KMS-11 (cell line): Measurements from ENCODE around the gene TMED6.
A peak's percentile ranks its signal among the peaks of the same experiment; 100 is the strongest.

Experiments used
- H2AFZ ChIP-seq: fragments of 200-600 bp; sonication (generic); 2 replicates; pipeline ENCODE4 v1.6.1; 2016; ENCODE audit warnings: antibody characterized with exemption, mixed run types, low read depth
- H3K27ac ChIP-seq: fragments of 200-600 bp; sonication (generic); 2 replicates; pipeline ENCODE4 v1.6.1; 2016; ENCODE audit warnings: mild to moderate bottlenecking, mixed run types
- H3K27me3 ChIP-seq: fragments of 200-600 bp; sonication (generic); 2 replicates; pipeline ENCODE4 v1.6.1; 2017; ENCODE audit warnings: mild to moderate bottlenecking, low read depth, mixed run types, moderate library complexity; ENCODE audit not compliant: insufficient read depth
- H3K36me3 ChIP-seq: fragments of 200-600 bp; sonication (generic); 2 replicates; pipeline ENCODE4 v1.6.1; 2017; ENCODE audit warnings: mild to moderate bottlenecking, mixed run types; ENCODE audit not compliant: insufficient read depth
- H3K4me1 ChIP-seq: fragments of 200-600 bp; sonication (generic); 2 replicates; pipeline ENCODE4 v1.6.1; 2016; ENCODE audit warnings: mild to moderate bottlenecking, low read depth, mixed run types; ENCODE audit not compliant: poor library complexity, severe bottlenecking
- H3K4me2 ChIP-seq: fragments of 200-600 bp; sonication (generic); 2 replicates; pipeline ENCODE4 v1.7.0; 2016; ENCODE audit warnings: mild to moderate bottlenecking, mixed run types
- H3K4me3 ChIP-seq: fragments of 200-600 bp; sonication (generic); IDR thresholded peaks from 2 replicates; pipeline ENCODE4 v1.6.1; 2017; ENCODE audit warnings: low read depth, low read length, mixed read lengths; ENCODE audit not compliant: insufficient read depth
- H3K79me2 ChIP-seq: fragments of 200-600 bp; sonication (generic); 2 replicates; pipeline ENCODE4 v1.6.1; 2016; ENCODE audit warnings: low read depth, mixed run types; ENCODE audit not compliant: insufficient read depth
- H3K9ac ChIP-seq: fragments of 200-600 bp; sonication (generic); 2 replicates; pipeline ENCODE4 v1.6.1; 2016; ENCODE audit warnings: mild to moderate bottlenecking, mixed run types
- H4K20me1 ChIP-seq: fragments of 200-600 bp; sonication (generic); 2 replicates; pipeline ENCODE4 v1.6.1; 2016; ENCODE audit warnings: mild to moderate bottlenecking, mixed run types; ENCODE audit not compliant: insufficient read depth
- CTCF ChIP-seq: fragments of 200-600 bp; sonication (generic); conservative IDR thresholded peaks from 2 replicates; pipeline ENCODE4 v1.6.1; 2017; ENCODE audit warnings: low read depth, mild to moderate bottlenecking, antibody characterized with exemption, low read length, moderate library complexity, mixed read lengths

Gene TMED6

DNA sequence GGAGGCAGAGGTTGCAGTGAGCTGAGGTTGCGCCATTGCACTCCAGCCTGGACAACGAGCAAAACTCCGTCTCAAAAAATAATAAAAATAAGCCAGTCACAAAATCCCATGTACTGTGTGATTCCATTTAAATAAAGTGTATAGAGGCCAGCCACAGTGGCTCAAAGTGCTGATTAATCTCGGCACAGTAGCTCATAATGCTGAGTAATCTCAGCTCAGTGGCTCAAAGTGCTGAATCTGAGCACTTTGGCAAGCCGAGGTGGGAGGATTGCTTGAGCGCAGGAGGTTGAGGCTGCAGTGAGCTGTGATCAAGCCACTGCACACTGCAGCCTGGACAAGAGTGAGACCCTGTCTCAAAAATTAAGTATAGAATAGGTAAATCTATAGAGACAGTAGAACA lies 4.9 kb downstream of the TMED6 start:
- Histone ChIP-seq H3K9ac (no peak overlapping the region), H3K4me2 (no peak overlapping the region), H2AFZ (no peak overlapping the region), H3K36me3 (peaks cover 5% of the 10 kb centered on the region; the same call in 1 of the 2 replicates), H3K79me2 (peaks cover 7% of the 10 kb centered on the region), H3K27me3 (no peaks in the 10 kb centered on the region), H3K4me3 (no peak overlapping the region), H4K20me1 (no peaks in the 10 kb centered on the region), H3K4me1 (peaks cover 4% of the 10 kb centered on the region), H3K27ac (no peak overlapping the region)
- TF ChIP-seq CTCF, result no peak

GRCh38 chr16:69345923-69346322 lies 5.7 kb downstream of the TMED6 start:
- Histone ChIP-seq H3K4me1 (peaks cover 11% of the 10 kb centered on the region), H2AFZ (no peak overlapping the region), H3K4me2 (no peak overlapping the region), H3K9ac (no peak overlapping the region), H3K79me2 (peaks cover 15% of the 10 kb centered on the region), H3K4me3 (no peak overlapping the region), H3K27ac (no peak overlapping the region), H3K36me3 (peaks cover 9% of the 10 kb centered on the region; the same call in 1 of the 2 replicates), H3K27me3 (no peaks in the 10 kb centered on the region), H4K20me1 (no peaks in the 10 kb centered on the region)
- TF ChIP-seq CTCF, result no peak

- peaks cover 16% of the 10 kb centered on the region for H3K4me1 ChIP-seq
- H3K4me2 ChIP-seq, result no peak overlapping the region
- H3K36me3 ChIP-seq, result peaks cover 9% of the 10 kb centered on the region; the same call in 1 of the 2 replicates
- no peak overlapping the region for H3K27ac ChIP-seq
- H2AFZ ChIP-seq, result no peak overlapping the region
- peaks cover 28% of the 10 kb centered on the region for H3K79me2 ChIP-seq
- H4K20me1 ChIP-seq, result no peaks in the 10 kb centered on the region
- no peak overlapping the region for H3K9ac ChIP-seq
- TF ChIP-seq CTCF, result no peak
- H3K4me3 ChIP-seq, result no peak overlapping the region
- no peaks in the 10 kb centered on the region for H3K27me3 ChIP-seq
These were observed 7.4 kb downstream of the TMED6 start for GRCh38 chr16:69344171-69344570.

DNA sequence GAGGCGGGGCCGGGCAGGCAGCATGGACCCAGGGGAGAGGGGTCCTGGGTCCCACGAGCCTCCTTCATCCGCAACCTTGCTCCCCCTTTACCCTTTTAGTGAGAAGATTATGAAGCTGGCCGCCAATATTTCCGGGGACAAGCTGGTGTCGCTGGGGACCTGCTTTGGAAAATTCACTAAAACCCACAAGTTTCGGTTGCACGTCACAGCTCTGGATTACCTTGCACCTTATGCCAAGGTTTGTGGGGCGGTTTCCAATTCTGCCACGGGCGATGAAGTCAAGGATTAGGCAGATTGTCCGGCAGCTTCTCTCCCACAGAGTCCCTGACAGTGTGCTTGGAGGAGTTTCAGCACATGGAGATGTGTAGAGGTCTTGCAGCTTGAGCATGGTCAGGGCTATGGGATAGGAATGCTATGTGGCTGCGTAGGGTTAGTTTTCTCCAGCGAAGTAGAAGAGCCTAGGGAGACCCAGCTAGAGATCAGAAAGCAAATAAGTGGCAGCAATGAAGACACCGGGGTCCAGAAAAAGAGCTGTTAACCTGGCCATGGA lies 11.4 kb downstream of the TMED6 start:
- no peak for TF ChIP-seq CTCF
- H3K9ac ChIP-seq, result peak overlapping the region; percentile 87
- peak overlapping the region; percentile 69 for H2AFZ ChIP-seq
- peaks cover 9% of the 10 kb centered on the region; the same call in 1 of the 2 replicates for H3K36me3 ChIP-seq
- peaks cover 38% of the 10 kb centered on the region for H3K79me2 ChIP-seq
- H3K4me2 ChIP-seq, result peak overlapping the region; percentile 83
- peaks cover 24% of the 10 kb centered on the region for H3K4me1 ChIP-seq
- H4K20me1 ChIP-seq, result no peaks in the 10 kb centered on the region
- H3K4me3 ChIP-seq, result no peak overlapping the region
- no peaks in the 10 kb centered on the region for H3K27me3 ChIP-seq
- peak overlapping the region; percentile 72 for H3K27ac ChIP-seq
